NCI-H345 treated with DMSO at 0.1 percent for 48 hours (cell line): ENCODE data around the gene CFAP107.
"Not testable (repeated sequence)": the region's sequence is repeated elsewhere in the genome, so short reads cannot be mapped to it uniquely, and the experiment has no call there.

Source experiments
- DNase-seq: peaks from one replicate; lab custom pipeline; 2025; ENCODE audit not compliant: unreplicated experiment; lab: John Stamatoyannopoulos, UW

Gene CFAP107

DNA sequence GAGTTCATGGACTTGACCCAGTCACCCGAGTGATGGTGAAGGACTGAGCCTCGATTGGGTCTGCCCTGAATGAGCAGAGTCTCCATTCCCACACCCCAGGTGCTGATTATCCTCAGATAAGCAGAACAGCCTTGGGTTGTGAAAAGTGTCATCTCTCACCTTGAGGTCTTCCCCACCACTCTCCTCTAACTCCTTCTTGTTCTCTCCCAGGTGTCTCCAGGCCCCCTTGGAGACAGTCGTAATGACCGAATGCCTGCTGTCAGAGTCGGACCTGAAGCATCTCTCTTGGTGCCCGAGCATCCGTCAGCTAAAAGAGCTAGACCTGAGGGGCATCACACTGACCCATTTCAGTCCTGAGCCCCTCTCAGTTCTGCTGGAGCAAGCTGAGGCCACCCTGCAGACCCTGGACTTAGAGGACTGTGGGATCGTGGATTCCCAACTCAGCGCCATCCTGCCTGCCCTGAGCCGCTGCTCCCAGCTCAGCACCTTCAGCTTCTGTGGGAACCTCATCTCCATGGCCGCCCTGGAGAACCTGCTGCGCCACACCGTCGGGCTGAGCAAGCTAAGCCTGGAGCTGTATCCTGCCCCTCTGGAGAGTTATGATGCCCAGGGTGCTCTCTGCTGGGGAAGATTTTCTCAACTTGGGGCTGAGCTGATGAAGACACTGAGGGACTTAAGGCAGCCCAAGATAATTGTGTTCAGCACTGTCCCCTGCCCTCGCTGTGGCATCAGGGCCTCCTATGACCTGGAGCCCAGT is 31.0 kb downstream of the CFAP107 start:
- DNase-seq, result no peak

DNA sequence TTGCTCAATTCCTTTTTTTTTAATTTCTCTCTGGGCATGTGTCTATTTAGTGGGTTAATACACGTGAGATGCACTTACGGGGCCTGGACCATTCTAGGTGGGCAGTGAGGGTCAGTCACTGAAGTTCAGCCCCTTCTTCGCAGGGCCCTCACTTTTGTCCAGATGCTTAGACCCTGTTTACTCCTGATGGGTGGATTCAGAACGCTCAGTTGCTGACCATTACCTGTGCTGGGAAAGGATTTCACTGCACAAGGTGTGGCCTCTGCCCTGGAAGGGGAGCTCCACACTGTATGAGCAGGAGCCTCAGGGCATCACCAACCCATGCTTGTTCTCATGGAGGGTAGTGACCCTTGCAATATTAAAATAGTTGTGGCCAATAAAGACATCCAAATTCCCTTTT is 32.1 kb downstream of the CFAP107 start:
- DNase-seq, result no peak

GRCh38 chr1:12778907-12779306 is 32.9 kb downstream of the CFAP107 start:
- no peak for DNase-seq

- not testable (repeated sequence) for DNase-seq
Measured at GRCh38 chr1:12781488-12781887, 35.5 kb downstream of the CFAP107 start.

DNA sequence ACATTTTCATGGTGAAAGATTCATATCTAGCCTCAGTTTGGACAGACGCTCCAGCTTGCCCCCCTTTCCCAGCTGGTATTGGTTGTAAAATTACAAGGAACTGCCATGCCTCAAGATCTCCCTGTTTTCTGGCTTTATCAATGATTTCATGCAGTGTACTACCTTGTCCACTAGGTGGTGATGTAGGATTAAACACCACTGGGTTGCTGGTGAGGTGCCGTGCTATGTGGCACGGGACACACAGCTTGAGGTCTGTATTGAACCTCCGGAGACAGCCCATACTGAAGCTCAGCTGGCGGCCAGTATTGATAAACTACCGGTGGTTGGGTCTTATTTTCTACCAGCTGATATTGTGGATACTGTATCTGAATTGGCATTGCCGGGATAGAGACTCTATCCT is 37.8 kb downstream of the CFAP107 start:
- DNase-seq, result not testable (repeated sequence)

DNA sequence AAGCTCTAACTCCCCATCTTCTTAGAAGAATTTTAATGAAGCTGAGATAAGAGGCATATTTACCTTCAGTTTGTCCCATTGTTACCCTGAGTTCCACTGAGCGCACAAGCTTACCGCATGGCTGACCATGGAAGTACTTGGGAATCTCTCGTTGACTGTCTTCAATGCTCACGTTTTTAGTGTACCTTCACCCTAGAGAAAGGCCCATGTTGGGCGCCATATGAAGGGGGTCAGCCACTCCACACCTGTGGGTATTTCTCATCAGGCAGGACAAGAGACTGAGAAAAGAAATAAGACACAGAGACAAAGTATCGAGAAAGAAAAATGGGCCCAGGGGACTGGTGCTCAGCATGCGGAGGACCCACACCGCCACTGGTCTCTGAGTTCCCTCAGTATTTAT is 38.7 kb downstream of the CFAP107 start:
- not testable (repeated sequence) for DNase-seq

DNA sequence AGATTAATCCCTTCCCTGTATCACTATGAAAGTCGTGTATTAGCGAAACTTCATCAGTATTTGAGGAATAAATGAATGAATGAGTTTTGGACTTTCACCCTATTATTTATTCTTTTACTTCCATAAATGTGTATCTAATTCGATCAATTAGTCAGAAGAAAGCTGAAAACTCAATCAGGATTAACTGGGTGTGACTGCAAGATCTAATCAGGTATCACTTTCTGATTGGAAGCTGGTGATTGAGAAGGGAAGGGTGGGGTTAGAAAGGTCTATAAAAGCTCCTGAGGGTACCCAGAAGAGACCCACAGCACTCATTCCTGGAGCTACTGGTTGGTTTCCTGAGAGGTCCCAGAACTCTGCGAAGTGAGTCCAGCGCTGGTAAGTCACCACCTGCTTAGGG is 45.1 kb downstream of the CFAP107 start, which contains the start of gene PRAMEF1:
Gene PRAMEF1, plus strand, starts transcription at position 301 of the 400 bp plus-strand sequence. CDS start 1,831 bp downstream, outside the sequence.
- DNase-seq, result not testable (repeated sequence)

DNA sequence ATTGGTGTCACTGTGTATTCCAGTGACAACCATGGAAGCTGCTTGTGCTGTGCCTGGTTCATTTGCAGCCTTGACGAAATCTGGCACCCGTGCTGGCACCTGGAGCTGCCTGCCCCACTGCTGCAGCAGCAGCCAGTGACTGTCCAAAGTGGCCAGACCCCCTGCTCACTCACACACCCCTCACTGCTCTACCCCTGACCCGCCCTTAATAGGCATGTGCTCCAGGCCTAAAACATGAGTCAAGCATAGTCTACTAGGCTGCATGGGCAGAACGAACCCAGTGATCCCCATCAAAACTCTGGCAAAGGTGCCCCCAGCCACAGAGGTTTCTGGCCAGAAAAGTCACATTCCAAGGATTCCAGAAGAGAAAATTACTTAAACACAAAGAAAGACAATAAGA is 52.9 kb downstream of the CFAP107 start:
- DNase-seq, result no peak

DNA sequence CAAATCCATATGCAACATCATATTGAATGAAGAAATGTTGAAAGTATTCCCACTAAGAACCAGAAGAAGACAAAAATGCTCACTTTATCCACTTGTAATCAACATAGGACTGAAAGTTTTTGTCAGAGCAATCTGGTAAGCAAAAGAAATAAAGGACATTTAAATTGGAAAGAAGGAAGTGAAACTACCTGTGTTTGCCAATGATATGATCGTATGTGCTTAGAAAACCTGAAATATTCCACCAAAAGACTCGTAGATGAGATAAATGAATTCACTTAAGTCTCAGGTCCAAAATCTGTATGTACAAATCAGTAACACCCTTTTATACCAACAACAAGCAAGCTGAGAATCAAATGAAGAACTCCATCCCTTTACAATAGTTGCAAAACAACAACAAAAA is 53.7 kb downstream of the CFAP107 start:
- no peak for DNase-seq

- no peak for DNase-seq
Measured at GRCh38 chr1:12809933-12810332, 63.9 kb downstream of the CFAP107 start.

- no peak for DNase-seq
Measured at GRCh38 chr1:12810691-12811408, 64.8 kb downstream of the CFAP107 start.

DNA sequence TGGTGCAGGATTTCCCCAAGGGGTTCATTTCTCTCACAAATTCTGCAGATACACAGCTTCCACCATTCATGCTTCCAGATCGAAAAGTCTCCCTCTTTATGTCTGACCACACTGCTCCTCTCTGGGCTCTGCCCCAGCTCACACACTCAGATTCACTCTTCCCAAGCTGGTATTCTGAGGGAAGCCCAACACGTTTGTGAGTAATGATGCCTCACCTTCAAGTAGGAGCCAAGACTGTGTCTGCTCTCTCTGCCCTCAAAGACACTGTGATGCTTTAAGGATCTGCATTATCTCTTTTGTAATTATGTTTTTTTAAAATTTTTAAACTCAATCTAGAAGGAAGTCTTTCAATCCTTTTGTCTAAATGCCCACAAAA is 65.4 kb downstream of the CFAP107 start:
- no peak for DNase-seq
